GM12801 (cell line): ENCODE data around the gene MARS1.

Experiments
- TF ChIP-seq, protein P1 (sequence below): IDR thresholded peaks from one replicate; pipeline ENCODE4 v1.5.1; 2011; ENCODE audit warnings: control low read depth; ENCODE audit not compliant: insufficient read length; ENCODE audit errors: extremely low read depth

The MARS1 gene

DNA sequence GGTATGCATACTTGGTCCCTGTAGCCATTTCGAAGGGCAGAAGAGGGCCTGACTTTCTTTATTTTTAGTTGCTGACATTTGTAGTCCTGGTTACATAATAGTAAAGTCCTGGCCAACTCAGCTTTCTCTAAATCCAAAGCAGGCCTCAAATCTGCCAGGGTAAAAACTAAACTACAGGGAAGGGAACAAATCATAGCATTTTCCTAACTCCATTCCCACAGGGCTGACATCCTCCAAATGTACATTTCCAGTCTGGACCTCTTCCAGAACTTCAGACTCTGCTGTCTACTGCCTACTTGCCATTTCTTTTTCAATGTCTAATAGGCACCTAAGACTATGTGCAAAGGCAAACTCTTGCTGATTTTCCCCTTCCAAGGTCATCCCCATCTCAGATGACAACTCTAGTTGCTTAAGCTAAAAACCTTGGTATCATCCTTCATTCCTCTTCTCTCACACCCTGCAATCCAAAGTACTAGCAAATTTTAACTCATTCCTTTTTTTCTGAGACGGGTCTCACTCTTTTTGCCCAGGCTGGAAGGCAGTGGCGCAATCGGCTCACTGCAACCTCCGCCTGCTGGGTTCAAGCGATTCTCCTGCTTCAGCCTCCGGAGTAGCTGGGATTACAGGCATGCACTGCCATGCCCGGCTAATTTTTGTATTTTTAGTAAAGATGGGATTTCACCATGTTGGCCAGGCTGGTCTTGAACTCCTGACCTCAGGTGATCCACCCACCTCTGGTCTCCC, 30.5 kb downstream of the MARS1 start:
- TF ChIP-seq, protein P1, sequence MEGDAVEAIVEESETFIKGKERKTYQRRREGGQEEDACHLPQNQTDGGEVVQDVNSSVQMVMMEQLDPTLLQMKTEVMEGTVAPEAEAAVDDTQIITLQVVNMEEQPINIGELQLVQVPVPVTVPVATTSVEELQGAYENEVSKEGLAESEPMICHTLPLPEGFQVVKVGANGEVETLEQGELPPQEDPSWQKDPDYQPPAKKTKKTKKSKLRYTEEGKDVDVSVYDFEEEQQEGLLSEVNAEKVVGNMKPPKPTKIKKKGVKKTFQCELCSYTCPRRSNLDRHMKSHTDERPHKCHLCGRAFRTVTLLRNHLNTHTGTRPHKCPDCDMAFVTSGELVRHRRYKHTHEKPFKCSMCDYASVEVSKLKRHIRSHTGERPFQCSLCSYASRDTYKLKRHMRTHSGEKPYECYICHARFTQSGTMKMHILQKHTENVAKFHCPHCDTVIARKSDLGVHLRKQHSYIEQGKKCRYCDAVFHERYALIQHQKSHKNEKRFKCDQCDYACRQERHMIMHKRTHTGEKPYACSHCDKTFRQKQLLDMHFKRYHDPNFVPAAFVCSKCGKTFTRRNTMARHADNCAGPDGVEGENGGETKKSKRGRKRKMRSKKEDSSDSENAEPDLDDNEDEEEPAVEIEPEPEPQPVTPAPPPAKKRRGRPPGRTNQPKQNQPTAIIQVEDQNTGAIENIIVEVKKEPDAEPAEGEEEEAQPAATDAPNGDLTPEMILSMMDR = no peak

DNA sequence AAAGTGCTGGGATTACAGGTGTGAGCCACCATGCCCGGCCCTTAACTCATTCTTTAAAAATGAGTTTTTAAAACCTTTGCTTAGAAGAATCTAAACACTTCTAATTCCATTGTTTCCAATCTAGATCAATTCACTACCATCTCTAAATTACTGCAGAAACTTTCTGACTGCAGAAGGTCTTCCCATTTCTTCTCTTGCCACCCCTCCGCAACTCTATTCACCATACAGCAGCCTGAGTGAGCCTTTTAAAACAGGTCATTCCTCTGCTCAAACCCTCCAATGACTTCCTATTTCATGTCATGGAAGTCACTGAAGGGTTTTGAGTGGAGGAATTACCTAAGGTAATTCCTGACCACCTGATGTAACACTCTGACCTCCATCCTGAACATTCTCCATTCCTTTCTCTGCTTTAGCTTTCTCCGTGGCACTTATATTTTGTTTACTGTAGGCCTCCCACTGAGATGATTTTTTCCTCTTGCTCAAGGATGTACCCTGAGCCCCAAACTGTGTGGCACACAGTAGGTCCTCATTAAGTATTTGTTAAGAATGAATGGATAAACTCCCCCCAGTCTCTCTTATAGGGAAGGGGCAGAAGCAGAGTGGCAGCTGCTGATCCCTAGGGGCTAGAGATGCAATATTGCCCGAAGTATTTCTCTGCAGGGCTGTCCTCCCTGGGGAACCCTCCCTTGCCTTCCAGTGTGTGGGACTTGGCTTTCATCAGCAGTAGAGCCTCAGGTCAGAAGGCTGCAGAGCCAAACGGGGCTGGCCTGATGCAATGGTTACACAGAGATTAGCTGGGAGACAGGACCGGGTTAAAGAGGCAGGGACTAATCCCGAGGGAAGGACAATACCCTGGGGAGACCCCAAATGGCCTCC, 31.3 kb downstream of the MARS1 start:
- TF ChIP-seq, protein P1 = no peak

DNA sequence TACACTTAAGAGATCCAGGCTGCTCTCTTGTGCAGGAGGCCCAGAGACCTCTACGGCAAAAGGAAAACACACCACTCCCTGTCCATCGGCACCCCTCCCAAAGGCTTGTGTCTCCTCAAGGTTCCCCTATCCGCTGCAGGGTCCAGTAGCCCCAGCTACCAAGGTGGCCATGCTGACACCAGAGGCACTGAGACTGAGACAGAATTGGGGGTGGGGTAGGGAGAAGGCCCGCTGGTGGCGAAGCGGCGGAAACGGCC, 31.9 kb downstream of the MARS1 start:
- TF ChIP-seq, protein P1 = no peak

DNA sequence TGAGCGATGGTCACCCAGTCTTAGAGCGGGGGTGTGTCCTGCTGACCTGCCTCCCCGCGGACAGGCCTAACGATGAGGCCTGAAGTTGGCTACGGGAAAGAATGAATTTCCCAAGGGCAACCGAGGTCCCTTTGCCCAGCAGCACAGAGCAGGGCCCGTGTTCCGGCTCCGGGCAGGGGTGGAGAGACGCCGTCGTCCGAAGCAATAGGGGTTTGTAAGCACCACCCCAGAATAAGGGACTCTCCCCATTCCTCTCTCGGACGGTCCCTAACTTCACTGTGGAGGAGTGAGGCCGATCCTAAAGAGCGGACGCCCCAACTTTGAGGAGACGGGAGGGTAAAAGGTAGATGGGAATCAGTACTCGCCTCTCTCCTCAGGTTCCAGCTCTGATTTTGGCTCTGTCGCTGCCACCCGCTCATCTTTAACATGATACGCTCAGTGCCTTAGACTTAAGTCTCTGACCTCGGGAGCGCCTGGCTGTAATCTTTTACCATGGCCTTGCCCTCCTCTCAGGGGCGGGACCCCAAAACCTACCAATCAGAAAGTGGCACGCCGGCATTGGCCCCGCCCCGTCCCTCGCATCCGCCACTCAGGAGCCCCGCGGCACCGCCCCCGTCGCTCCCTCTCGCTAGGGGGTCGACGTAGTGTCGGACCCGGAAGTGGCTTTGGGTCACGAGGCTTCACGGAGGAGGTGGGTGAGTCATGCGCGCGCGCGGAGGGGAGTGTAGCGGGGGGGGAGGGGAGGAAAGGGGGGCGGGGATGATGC, 32.4 kb downstream of the MARS1 start, which contains the start of gene DDIT3:
DDIT3 (minus strand) TSS at position 462 of the 766 bp plus-strand sequence. CDS start 3,108 bp downstream, outside the sequence.
- TF ChIP-seq, protein P1 = no peak

DNA sequence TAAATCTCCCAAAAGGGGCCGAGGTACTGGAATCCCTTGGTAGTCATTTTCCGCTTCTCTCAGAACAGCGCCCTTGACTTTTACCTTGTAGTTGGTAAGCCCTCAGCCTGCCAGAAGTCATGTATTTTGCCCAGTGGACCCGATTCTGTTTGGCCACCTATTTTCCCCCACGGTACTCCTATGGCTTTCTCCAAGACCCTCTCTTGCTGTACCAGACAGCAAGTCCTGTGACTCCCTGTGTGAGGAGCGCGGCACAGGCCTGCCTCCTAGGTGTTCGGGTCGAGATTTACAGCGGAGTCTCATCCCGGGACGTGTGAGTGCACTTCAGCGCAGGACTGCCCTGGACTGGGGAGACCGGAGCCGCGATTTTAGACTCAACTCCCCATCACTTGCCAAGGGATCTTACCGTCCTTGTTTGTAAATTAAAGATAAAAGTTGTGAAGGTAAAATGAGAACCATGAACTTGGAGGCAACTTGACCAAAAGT, 33.7 kb downstream of the MARS1 start:
- TF ChIP-seq, protein P1 = no peak

DNA sequence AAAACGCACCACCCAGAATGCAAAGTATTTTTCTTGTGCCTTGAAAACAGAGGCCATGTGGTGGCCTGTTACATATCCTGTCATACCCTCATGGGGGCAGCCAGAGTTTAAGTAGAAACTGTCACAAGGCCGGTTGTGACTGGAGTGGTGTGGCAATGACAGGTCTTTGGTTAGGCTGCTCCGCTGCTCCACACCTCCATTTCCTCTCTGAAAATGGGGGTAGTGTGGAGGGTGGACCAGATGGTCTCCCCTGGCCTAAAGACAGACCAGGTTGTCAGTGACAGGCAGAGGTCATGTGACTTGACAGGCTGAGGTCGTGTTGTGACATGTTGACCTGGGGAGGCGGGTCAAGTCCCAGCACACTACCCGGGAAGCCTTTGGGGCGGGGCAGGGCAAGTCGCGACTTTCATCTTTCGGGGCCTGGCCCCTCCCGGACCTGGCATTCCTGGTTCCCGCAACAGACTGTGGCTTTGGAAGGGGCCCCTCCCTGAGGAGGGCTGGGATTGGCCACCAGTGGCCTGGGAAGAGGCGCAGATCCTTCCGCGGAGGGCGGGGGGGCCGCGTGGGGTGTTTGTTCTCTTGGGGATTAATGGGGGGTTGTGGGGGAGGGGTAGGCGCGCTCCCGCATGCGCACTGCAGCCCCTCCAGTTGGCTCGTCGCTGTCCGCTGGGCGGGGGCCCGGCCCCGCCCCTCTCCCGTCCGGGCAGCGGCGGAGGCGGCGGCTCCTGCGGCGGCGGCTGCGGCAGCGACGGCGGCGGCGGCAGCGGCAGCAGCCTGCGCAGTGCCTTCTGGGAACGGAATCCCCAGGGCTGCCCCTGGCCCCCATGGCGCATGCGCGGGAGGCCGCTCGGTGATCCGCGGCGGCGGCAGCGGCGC, 34.4 kb downstream of the MARS1 start, which contains the start of gene MBD6:
MBD6 (plus strand) TSS at position 814 of the 876 bp plus-strand sequence. CDS start 1,480 bp downstream, outside the sequence.
- TF ChIP-seq, protein P1 = no peak
